DOHH2 (cell line): ENCODE results near the gene OXCT1.

ENCODE experiments used
- CTCF ChIP-seq: fragments of 200-600 bp; sonication (generic); IDR thresholded peaks from one replicate; pipeline ENCODE4 v1.5.1; 2014; ENCODE audit warnings: antibody characterized with exemption, mild to moderate bottlenecking, low read depth, low read length; ENCODE audit not compliant: poor library complexity, severe bottlenecking
- EZH2phosphoT487 ChIP-seq: fragments of 200-600 bp; sonication (generic); IDR thresholded peaks from 2 replicates; pipeline ENCODE4 v1.6.1; 2017; ENCODE audit warnings: borderline replicate concordance, mild to moderate bottlenecking, antibody characterized with exemption, low read length, moderate library complexity, mixed read lengths

GRCh38 chr5:41728281-41728680 lies 141.9 kb downstream of the OXCT1 start:
- TF ChIP-seq CTCF (no peak), EZH2phosphoT487 (no peak)
